Cerebellar cortex (tissue), 1 donor: ENCODE data around the gene AGAP9.
"Not testable (repeated sequence)": the region's sequence is repeated elsewhere in the genome, so short reads cannot be mapped to it uniquely, and the experiment has no call there.

ENCODE experiments used
- DNase-seq: peaks from one replicate; pipeline ENCODE4 v3.0.0-alpha.2; 2015; ENCODE audit warnings: low spot score

AGAP9 gene

GRCh38 chr10:47485943-47486342, 37.5 kb downstream of the AGAP9 start:
- not testable (repeated sequence) for DNase-seq

GRCh38 chr10:47484786-47485185, 38.7 kb downstream of the AGAP9 start:
- not testable (repeated sequence) for DNase-seq

DNA sequence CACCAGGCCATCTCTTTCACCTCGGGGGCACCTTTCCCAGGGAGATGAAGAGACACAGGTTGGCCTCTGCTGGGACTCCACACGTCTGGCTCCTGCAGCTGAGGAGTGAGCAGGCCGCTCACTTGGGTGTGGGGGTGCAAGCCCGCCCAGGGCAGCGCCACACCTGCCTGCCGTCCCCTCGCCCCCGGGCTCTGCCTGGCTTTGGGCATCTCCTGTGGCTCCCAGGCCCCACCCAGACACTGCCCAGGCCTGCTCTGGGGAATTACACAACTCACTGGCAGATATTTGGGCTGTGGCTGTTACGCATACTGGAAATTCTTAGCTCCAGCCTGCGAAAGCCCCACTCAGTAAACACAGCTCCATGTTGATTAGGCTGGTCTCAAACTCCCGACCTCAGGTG, 39.5 kb downstream of the AGAP9 start, which contains the start of gene ANXA8:
Gene ANXA8 (minus strand): TSS at position 193 of the 400 bp plus-strand sequence. CDS start 182 bp downstream, at position 11.
- not testable (repeated sequence) for DNase-seq

GRCh38 chr10:47482367-47482766, 41.1 kb downstream of the AGAP9 start:
- DNase-seq: not testable (repeated sequence)

GRCh38 chr10:47481768-47482181, 41.7 kb downstream of the AGAP9 start:
- not testable (repeated sequence) for DNase-seq

GRCh38 chr10:47481182-47481766, 42.2 kb downstream of the AGAP9 start:
- DNase-seq: not testable (repeated sequence)

DNA sequence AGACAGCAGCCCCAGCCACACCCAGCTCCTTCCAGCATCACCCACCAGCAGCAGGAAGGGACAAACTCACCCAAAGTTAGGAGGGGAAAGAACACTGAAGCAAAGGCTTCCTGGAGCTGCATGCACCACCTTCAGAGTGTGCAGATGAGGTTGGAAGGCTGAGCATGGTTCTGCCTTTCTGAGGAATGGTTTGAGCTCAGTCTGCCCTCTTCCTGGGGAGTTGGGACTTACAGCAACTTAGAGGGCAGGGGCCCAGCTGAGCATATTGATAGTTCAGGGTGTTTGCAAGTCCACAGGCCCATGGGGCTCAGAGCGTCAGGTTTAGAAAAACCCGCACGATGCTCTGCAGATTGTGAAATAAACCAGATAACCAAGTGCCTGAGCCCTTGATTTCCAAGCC, 43.3 kb downstream of the AGAP9 start:
- DNase-seq: not testable (repeated sequence)

DNA sequence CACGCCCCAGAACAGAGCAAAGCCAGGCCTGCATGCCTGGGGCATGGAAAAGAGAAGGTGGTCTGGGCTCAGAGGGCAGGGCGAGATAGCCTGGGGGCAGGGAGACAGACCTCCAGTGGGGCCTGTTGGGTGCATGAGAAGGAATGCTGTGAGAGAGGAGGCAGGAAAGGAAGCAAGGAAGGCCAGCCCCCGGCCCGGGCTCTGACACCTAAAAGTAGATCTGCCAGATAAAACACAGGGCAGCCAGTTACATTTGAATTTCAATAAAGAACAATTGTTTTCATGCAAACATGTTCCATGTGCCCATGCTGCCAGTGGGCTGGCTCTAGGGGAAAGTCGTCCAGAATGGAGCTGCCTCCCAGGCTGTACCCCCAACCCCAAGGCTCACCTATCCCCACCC, 45.3 kb downstream of the AGAP9 start:
- DNase-seq: not testable (repeated sequence)

GRCh38 chr10:47477078-47477477, 46.4 kb downstream of the AGAP9 start:
- DNase-seq: not testable (repeated sequence)

DNA sequence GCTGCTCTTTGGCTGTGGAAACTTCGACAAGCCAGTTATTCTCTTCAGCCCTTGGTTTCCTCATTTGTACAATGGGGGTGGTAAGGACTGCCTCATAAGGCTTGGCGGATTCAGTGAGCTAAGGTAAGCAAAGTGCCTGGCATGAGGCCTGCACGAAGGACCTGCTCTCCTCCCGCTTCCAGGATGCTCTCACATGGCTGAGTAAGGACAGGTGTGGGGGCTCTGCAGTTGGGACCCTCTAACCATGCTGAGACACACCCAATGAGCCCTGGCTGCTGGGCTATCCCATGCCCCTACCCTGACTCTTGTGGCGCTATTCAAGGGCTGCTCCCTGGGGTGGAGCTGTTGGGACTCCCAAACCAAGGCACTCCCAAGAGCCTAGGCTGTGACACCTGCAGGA, 48.3 kb downstream of the AGAP9 start:
- DNase-seq: not testable (repeated sequence)

DNA sequence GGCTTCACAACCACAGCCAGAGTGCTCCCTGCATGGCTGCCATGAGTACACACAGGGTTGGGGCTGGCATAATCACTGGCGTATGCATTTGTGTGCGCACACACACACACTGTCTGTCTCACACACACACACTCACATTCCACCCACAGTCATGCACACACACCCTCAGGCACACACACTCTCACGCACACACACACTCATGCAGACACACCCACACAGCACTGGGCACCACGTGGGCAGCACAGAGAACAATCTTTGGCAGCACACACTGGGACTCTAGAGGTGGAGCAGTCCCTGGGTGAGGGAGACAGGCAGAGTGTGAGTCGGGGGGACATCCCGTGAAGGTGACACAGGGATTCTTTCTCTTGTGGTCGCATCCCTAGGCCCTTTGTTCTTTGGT, 49.9 kb downstream of the AGAP9 start:
- not testable (repeated sequence) for DNase-seq

DNA sequence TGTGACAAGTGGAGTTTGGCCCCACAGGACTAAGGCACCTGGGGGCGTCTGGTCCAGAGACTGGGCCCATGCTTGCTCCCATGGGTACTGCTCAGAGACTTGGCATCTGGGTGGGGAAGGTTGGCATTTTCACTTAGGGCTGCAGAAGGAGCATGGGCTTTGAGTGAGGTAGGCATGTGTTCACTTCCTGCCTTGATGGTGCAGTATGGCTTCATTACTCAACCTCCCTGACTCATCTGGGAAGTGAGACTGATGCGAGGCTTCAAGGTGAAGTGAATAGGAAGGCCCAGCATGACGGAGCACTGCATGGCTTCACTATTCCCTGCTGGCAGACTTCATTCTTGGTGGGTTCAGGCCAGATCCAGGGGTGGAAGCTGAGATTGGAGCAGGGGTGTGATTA, 50.8 kb downstream of the AGAP9 start:
- DNase-seq: not testable (repeated sequence)

- not testable (repeated sequence) for DNase-seq
Observed at GRCh38 chr10:47472072-47472471, 51.4 kb downstream of the AGAP9 start.

DNA sequence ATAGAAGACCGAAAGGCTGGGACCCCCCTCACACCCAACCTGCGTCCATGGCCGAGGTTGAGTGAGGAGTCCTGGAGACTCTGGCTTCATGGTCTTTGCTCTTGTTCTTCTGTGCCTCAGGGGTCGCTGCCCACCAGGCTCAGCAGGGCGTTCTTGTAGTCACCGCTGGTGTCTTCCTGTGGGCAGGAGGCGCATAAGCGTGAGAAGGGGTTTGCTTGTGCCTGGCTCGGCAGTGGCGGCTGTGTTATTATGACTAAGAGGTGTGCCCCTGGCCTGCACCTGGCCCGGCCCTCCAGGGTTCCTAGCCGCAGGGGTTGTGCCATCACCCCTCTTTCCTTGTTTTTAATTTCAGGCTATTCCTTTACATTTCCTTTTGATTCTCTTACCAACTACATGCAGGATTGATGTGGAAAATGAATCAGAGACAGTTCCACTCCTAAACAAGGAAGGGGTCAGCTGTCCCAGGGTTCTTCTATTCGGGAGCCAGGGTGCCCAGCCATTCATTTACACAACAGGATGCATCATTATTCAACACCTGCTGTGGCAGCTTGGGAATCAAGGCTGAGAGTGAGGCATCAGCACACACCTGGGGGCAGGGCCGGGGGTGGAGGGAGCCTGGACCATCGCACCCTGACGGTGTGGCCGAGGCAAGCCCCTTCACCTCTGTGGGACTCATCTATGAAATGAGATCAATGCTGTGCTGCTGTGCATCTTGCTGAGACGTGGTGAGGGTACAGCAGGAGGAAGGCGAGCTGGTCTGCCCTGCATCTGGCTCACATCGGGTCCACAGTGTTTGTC, 54.5 kb downstream of the AGAP9 start:
- DNase-seq: not testable (repeated sequence)

DNA sequence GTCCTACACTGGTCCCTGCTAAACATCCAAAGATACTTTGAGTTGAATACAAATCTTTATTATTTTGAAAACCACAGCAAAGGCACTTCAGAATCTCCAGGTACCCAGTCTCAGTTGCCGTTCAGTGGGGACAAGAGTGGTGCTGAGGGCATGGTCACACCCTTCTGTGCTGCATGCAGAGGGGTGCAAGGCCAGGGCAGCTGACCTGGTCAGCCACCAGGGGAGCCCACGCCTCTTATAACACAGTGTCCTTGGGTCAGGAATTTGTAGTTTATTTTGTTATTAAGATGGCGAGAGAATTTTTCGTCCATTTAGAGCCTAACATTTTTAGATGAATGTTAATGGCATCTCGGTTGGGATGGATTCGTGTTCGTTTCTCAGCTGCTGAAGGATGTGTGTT, 55.5 kb downstream of the AGAP9 start:
- not testable (repeated sequence) for DNase-seq

DNA sequence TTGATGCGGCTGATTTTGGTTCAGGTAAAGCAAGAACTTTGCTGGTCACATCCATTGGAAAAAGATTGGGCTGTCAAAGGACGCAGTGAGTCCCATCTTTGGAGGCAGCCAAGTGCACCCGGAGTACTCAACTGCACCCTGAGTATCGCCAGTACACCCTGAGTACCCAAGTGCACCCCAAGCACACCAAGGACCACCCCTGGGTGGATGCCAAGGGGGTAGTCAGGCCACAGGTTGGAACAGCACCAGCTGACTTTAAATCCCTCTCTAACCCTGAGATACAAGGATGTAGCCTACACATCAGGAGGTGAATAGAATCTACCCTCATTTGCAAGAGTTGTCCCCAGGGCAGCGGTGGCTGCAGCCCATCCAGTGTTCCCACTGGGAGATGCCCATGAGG, 56.0 kb downstream of the AGAP9 start:
- not testable (repeated sequence) for DNase-seq

GRCh38 chr10:47465216-47465917, 58.1 kb downstream of the AGAP9 start:
- not testable (repeated sequence) for DNase-seq

- DNase-seq: not testable (repeated sequence)
Observed at GRCh38 chr10:47462577-47463358, 60.7 kb downstream of the AGAP9 start.

DNA sequence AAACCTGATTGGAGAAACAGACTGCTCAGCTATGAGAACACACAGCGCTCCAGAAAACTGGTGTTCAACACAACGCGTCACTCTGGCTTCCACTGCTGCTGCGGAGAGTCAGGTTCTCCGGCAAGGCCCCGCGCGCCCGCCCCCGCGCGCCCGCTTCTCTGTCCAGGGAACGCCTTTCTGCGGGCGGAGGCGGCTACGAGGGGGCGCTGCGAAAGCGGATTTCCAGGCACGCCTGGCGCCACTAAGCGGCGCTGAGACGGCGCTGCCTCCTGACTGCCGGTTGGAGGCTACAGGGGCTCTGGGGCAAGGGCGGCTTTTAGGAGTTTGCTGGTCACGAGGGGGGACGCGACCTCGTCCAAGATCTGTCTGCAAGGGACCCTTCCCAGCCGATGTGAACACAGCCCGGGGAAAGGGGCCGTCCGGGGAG, 62.2 kb downstream of the AGAP9 start:
- DNase-seq: peak; percentile 28

- DNase-seq: no peak
Observed at GRCh38 chr10:47458466-47459154, 64.8 kb downstream of the AGAP9 start.

- DNase-seq: no peak
Observed at GRCh38 chr10:47457826-47458225, 65.6 kb downstream of the AGAP9 start.
